ENCODE data around the gene HIGD2B.
"Not testable (repeated sequence)": the region's sequence is repeated elsewhere in the genome, so short reads cannot be mapped to it uniquely, and the experiment has no call there.

- not testable (repeated sequence) for TF ChIP-seq CTCF (conservative IDR thresholded peaks at IDR 0.05; ENCODE audit: low read depth, low read length); EZH2 (IDR thresholded peaks at IDR 0.05; ENCODE audit: borderline replicate concordance, low read depth, low read length, poor library complexity, severe bottlenecking)
Observed at GRCh38 chr15:72636519-72637282, 49.3 kb downstream of the HIGD2B start.

Data from A673 (cell line).